Caco-2 (cell line): ENCODE results near the gene SVEP1. TPM values are rescaled to one million over a fixed set of nuclear protein-coding genes. Genes with fewer than 3 reads are reported as not detected.
A peak's percentile ranks its signal among the peaks of the same experiment; 100 is the strongest.

Experiments
- BruUV-seq: library from RNA; stranded (reverse); fragments of 400-500 nt; replicated peaks from 2 replicates; lab custom pipeline; 2021; lab: Mats Ljungman, UMichigan
- CTCF ChIA-PET: fragments of 300-600 bp; sonication (Branson Sonifier 250); formaldehyde crosslinking; loops from one replicate; lab custom pipeline; 2022; ENCODE audit warnings: antibody characterized with exemption; lab: Charles Lee
- POLR2A ChIA-PET: fragments of 300-600 bp; sonication (Branson Sonifier 250); formaldehyde crosslinking; loops from one replicate; lab custom pipeline; 2022; ENCODE audit warnings: antibody characterized with exemption; lab: Charles Lee
- DNase-seq, 2 experiments: peaks; one replicate each; pipeline versions ENCODE4 v3.0.0 to v3.0.0-alpha.2; 2020 to 2022
- H3K27me3 ChIP-seq: replicated peaks from 2 replicates; pipeline ENCODE4 v1.6.0; 2011; ENCODE audit warnings: low read length; ENCODE audit not compliant: control insufficient read depth, insufficient read depth
- H3K36me3 ChIP-seq: 2 replicates; pipeline ENCODE4 v1.5.1; 2011; ENCODE audit warnings: low read length; ENCODE audit not compliant: control insufficient read depth, insufficient read depth
- H3K4me1 ChIP-seq: fragments of 250-450 bp; sonication (Bioruptor Pico); 2 replicates; pipeline ENCODE4 v1.5.1; 2020; ENCODE audit warnings: mild to moderate bottlenecking
- H3K4me3 ChIP-seq: 2 replicates; pipeline ENCODE4 v1.5.1; 2011; ENCODE audit warnings: low read depth, mild to moderate bottlenecking, control low read depth, low read length
- H3K9me3 ChIP-seq: fragments of 250-450 bp; sonication (Bioruptor Pico); 2 replicates; pipeline ENCODE4 v1.5.1; 2020; ENCODE audit warnings: mild to moderate bottlenecking, moderate library complexity
- H3K27ac Mint-ChIP-seq: one replicate; pipeline ENCODE4 v1.8.0; 2022; ENCODE audit warnings: mixed read lengths; ENCODE audit not compliant: unreplicated experiment
- H3K27me3 Mint-ChIP-seq: one replicate; pipeline ENCODE4 v1.8.0; 2022; ENCODE audit warnings: mixed read lengths; ENCODE audit not compliant: insufficient read depth, unreplicated experiment
- H3K36me3 Mint-ChIP-seq: one replicate; pipeline ENCODE4 v1.8.0; 2022; ENCODE audit warnings: mild to moderate bottlenecking, mixed read lengths; ENCODE audit not compliant: insufficient read depth, unreplicated experiment
- H3K4me1 Mint-ChIP-seq: one replicate; pipeline ENCODE4 v1.8.0; 2022; ENCODE audit warnings: low read depth, mixed read lengths; ENCODE audit not compliant: unreplicated experiment
- H3K4me3 Mint-ChIP-seq: one replicate; pipeline ENCODE4 v1.8.0; 2022; ENCODE audit warnings: mild to moderate bottlenecking, moderate library complexity, mixed read lengths; ENCODE audit not compliant: unreplicated experiment
- H3K9me3 Mint-ChIP-seq: one replicate; pipeline ENCODE4 v1.8.0; 2022; ENCODE audit warnings: mixed read lengths; ENCODE audit not compliant: unreplicated experiment
- intact Hi-C: fragments of 100-400 bp; cut with micrococcal nuclease; formaldehyde crosslinking; loops from one replicate; pipeline ENCODE4 v1.10.0; 2022; ENCODE audit not compliant: unreplicated experiment
- total RNA-seq: library from RNA; stranded (reverse); gene quantifications from 2 replicates; pipeline ENCODE4 v1.2.3, GENCODE V29; 2022
- TF ChIP-seq, protein P1 (sequence below), 2 experiments: fragments of 200-600 bp in 1 of 2; IDR thresholded peaks; 1 replicate in 1 of 2; 2 replicates in 1 of 2; pipeline versions ENCODE4 v1.5.1 to v1.8.0; 2011 to 2022; ENCODE audit warnings: antibody characterized with exemption in 1 of 2, control low read depth in 1 of 2, inconsistent platforms in 1 of 2, low read depth in 1 of 2, low read length in 1 of 2, mild to moderate bottlenecking in 1 of 2, moderate library complexity in 1 of 2; ENCODE audit not compliant: insufficient read depth in 1 of 2, severe bottlenecking in 1 of 2, unreplicated experiment in 1 of 2

Gene SVEP1
- total RNA-seq, 1 experiment from 2014 or later, result 2.9 TPM

DNA sequence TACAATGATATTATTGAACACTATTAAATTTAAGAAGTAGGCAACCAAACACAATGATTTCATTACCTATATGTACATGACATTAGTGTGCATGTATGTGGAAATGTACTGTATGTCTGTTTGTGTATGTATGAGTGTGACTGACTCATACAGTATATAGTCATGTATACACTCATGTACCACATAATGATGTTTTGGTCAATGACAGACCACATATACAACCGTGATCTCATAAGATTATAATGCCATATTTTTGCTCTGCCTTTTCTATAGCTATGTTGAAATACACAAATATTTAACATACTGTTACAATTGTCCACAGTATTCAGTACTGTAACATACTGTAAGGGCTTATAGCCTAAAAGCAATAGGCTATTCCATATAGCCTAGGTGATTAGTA lies 19.7 kb downstream of the SVEP1 start:
- H3K4me1 ChIP-seq, result peaks cover 9% of the 10 kb centered on the region; the same call in 1 of the 2 replicates
- no peaks in the 10 kb centered on the region for H3K9me3 ChIP-seq
- no peaks in the 10 kb centered on the region for H3K9me3 Mint-ChIP-seq
- DNase-seq, result no peak
- H3K4me3 Mint-ChIP-seq, result no peak overlapping the region
- no TSS peak for BruUV-seq
- H3K4me3 ChIP-seq, result no peak overlapping the region
- H3K27ac Mint-ChIP-seq, result no peak overlapping the region
- no peaks in the 10 kb centered on the region for H3K36me3 Mint-ChIP-seq
- H3K4me1 Mint-ChIP-seq, result peaks cover 7% of the 10 kb centered on the region
- CTCF ChIA-PET, result no interaction called here
- intact Hi-C loops, result no loop called here
- POLR2A ChIA-PET, result no interaction called here
- H3K36me3 ChIP-seq, result no peaks in the 10 kb centered on the region
- H3K27me3 Mint-ChIP-seq, result no peaks in the 10 kb centered on the region
- no peaks in the 10 kb centered on the region for H3K27me3 ChIP-seq
- TF ChIP-seq, protein P1, sequence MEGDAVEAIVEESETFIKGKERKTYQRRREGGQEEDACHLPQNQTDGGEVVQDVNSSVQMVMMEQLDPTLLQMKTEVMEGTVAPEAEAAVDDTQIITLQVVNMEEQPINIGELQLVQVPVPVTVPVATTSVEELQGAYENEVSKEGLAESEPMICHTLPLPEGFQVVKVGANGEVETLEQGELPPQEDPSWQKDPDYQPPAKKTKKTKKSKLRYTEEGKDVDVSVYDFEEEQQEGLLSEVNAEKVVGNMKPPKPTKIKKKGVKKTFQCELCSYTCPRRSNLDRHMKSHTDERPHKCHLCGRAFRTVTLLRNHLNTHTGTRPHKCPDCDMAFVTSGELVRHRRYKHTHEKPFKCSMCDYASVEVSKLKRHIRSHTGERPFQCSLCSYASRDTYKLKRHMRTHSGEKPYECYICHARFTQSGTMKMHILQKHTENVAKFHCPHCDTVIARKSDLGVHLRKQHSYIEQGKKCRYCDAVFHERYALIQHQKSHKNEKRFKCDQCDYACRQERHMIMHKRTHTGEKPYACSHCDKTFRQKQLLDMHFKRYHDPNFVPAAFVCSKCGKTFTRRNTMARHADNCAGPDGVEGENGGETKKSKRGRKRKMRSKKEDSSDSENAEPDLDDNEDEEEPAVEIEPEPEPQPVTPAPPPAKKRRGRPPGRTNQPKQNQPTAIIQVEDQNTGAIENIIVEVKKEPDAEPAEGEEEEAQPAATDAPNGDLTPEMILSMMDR (IDR thresholded peaks at IDR 0.05; ENCODE audit: insufficient read depth in 1 of 2, low read depth in 1 of 2, low read length in 1 of 2, severe bottlenecking in 1 of 2, unreplicated experiment in 1 of 2), result no peak

DNA sequence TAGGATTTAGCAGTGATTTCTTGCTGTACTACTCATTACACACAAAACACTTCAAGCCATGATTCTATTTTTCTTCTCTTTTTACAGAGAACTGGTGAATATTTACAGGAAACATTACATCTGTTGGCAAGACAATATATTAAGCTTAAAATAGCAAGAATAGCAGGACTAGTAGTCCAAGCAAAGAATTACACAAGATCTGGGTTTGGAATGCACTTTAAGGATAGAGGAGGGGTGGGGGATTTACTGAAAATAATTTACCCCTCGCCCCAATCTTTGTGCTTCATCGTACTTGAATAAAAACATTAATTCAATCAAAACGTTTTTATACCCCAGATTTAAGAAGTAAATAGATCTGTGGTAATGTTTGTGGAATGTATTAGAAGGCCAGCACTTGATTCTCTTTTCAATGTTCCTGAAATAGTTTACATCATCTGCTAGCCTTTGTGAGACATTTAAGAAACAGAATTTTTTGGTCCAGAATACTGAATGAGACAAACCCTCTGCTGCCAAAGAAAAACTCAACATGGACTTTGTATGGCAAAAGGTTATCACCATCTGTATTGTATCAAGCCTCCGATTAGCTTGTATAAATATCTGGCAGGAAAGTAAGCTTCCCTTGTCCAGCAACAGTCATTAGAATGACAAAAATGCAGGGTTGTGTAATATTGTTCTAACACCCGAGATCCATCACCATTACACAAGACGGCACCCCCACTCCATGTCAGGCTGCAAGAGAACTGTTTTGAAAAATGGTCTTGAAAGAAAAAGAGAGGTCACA lies 23.8 kb downstream of the SVEP1 start:
- intact Hi-C loops, result no loop called here
- Histone ChIP-seq H3K36me3 (no peaks in the 10 kb centered on the region), H3K4me3 (no peak overlapping the region), H3K9me3 (no peaks in the 10 kb centered on the region), H3K27me3 (no peaks in the 10 kb centered on the region), H3K4me1 (peaks cover 9% of the 10 kb centered on the region; the same call in 1 of the 2 replicates)
- H3K27me3 Mint-ChIP-seq, result no peaks in the 10 kb centered on the region
- TF ChIP-seq, protein P1 (IDR thresholded peaks at IDR 0.05; ENCODE audit: insufficient read depth in 1 of 2, low read depth in 1 of 2, low read length in 1 of 2, severe bottlenecking in 1 of 2, unreplicated experiment in 1 of 2), result no peak
- POLR2A ChIA-PET, result interaction anchor here (0.6 kb wide), 1 partner anchor 148 kb away, joined by 4 read pairs; no protein-coding TSS in a partner anchor
- no TSS peak for BruUV-seq
- peak; percentile 48 to 65 for DNase-seq
- H3K9me3 Mint-ChIP-seq, result no peaks in the 10 kb centered on the region
- H3K27ac Mint-ChIP-seq, result no peak overlapping the region
- no peaks in the 10 kb centered on the region for H3K36me3 Mint-ChIP-seq
- CTCF ChIA-PET, result no interaction called here
- peaks cover 7% of the 10 kb centered on the region for H3K4me1 Mint-ChIP-seq
- H3K4me3 Mint-ChIP-seq, result peak overlapping the region; percentile 39

DNA sequence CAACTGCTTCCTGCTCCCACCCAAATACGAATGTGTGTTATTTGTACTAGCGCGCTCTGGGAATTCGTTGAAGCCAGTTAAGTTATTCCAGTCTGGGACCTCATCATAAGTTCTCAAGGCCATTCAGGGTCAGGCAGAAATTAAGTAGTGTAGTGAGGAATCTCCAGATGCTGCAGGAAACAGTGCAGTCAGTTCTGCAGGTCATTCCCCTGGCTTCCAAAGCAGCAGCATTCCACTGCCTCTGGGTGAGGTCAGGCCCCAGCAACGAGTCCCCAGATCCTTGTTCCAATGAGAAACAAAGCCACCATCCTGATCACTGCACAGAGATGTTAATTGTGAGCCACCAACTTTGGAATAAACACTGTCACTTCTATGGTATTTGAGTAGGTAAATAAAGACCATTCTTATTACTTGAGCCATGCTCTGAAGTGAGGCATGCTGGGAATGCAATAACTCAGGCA lies 33.1 kb downstream of the SVEP1 start:
- TF ChIP-seq, protein P1 (IDR thresholded peaks at IDR 0.05; ENCODE audit: insufficient read depth in 1 of 2, low read depth in 1 of 2, low read length in 1 of 2, severe bottlenecking in 1 of 2, unreplicated experiment in 1 of 2), result no peak
- H3K27me3 ChIP-seq, result no peaks in the 10 kb centered on the region
- Mint-ChIP-seq H3K4me1 (no peaks in the 10 kb centered on the region), H3K27ac (no peak overlapping the region), H3K9me3 (no peaks in the 10 kb centered on the region), H3K4me3 (no peak overlapping the region), H3K27me3 (no peaks in the 10 kb centered on the region), H3K36me3 (no peaks in the 10 kb centered on the region)
- H3K9me3 ChIP-seq, result no peaks in the 10 kb centered on the region
- no peak overlapping the region for H3K4me3 ChIP-seq
- peak in 1 of 2 experiments; percentile 6 for DNase-seq
- H3K4me1 ChIP-seq, result peaks cover 8% of the 10 kb centered on the region
- no TSS peak for BruUV-seq
- ChIA-PET CTCF (no interaction called here), POLR2A (no interaction called here)
- intact Hi-C loops, result no loop called here
- H3K36me3 ChIP-seq, result no peaks in the 10 kb centered on the region
